ENCODE data around the gene WDR19. TPM values are rescaled to one million over a fixed set of nuclear protein-coding genes. Genes with fewer than 3 reads are reported as not detected.

The WDR19 gene
- total RNA-seq, 1 donor from 2014 or later = 20.8 TPM

DNA sequence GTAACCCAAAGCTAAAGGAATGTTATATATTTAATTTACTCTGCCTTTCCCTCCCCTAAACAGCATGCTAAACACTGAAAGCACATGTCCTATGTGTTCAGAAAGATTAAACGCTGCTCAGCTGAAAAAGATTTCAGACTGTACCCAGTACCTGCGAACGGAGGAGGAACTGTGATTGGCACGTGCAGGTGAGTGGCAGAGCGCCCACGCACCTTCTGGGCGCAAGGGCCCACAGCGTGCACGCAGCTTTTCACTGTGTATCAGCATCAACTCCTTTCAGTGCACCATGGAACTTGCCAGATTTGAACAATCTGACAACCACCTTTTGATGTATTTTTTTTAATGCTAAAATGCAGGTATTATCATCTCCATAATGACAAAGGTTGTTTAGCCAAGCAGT is 96.1 kb downstream of the WDR19 start:
- TF ChIP-seq, protein P1, sequence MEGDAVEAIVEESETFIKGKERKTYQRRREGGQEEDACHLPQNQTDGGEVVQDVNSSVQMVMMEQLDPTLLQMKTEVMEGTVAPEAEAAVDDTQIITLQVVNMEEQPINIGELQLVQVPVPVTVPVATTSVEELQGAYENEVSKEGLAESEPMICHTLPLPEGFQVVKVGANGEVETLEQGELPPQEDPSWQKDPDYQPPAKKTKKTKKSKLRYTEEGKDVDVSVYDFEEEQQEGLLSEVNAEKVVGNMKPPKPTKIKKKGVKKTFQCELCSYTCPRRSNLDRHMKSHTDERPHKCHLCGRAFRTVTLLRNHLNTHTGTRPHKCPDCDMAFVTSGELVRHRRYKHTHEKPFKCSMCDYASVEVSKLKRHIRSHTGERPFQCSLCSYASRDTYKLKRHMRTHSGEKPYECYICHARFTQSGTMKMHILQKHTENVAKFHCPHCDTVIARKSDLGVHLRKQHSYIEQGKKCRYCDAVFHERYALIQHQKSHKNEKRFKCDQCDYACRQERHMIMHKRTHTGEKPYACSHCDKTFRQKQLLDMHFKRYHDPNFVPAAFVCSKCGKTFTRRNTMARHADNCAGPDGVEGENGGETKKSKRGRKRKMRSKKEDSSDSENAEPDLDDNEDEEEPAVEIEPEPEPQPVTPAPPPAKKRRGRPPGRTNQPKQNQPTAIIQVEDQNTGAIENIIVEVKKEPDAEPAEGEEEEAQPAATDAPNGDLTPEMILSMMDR (IDR thresholded peaks at IDR 0.05; ENCODE audit: insufficient read depth, low read length, severe bottlenecking) = no peak
- peaks cover 2% of the 10 kb centered on the region for H3K36me3 ChIP-seq (ENCODE audit: control insufficient read depth, insufficient read depth, low read length)

DNA sequence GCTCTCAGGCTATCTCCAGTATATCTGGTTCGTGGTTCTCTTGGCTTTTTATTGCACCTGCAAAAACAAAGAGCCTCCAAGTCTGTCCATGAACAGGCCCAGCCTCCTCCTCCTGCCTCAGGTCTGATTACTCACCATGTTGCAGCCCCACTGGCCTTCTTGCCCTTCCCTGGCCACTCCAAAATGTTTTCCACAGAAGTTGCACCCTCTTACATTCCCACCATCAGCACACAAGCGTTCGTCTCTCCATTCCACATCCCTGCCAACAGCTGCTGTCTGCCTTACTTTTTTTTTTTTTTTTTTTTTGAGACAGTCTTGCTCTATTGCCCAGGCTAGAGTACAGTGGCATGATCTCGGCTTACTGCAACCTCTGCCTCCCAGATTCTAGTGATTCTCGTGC is 97.1 kb downstream of the WDR19 start:
- H3K27me3 ChIP-seq (ENCODE audit: control insufficient read depth, insufficient read depth, low read length) = no peaks in the 10 kb centered on the region
- peaks cover 2% of the 10 kb centered on the region for H3K36me3 ChIP-seq (ENCODE audit: control insufficient read depth, insufficient read depth, low read length)
- TF ChIP-seq, protein P1 (IDR thresholded peaks at IDR 0.05; ENCODE audit: insufficient read depth, low read length, severe bottlenecking) = no peak
- DNase-seq (ENCODE audit: low read depth) = no peak
- no peak overlapping the region for H3K4me3 ChIP-seq (ENCODE audit: low read depth, low read length)
- no peak for FAIRE-seq

More for the DNA sequence above, 96.1 kb downstream of the WDR19 start:
- Histone ChIP-seq H3K27me3 (ENCODE audit: control insufficient read depth, insufficient read depth, low read length) (no peaks in the 10 kb centered on the region), H3K4me3 (ENCODE audit: low read depth, low read length) (no peak overlapping the region)
- no peak for DNase-seq (ENCODE audit: low read depth)
- no peak for FAIRE-seq

GRCh38 chr4:39280770-39281169 is 98.4 kb downstream of the WDR19 start:
- no peak for DNase-seq (ENCODE audit: low read depth)
- TF ChIP-seq, protein P1 (IDR thresholded peaks at IDR 0.05; ENCODE audit: insufficient read depth, low read length, severe bottlenecking) = no peak
- FAIRE-seq = no peak
- no peak overlapping the region for H3K4me3 ChIP-seq (ENCODE audit: low read depth, low read length)
- H3K36me3 ChIP-seq (ENCODE audit: control insufficient read depth, insufficient read depth, low read length) = no peaks in the 10 kb centered on the region
- H3K27me3 ChIP-seq (ENCODE audit: control insufficient read depth, insufficient read depth, low read length) = no peaks in the 10 kb centered on the region

- Histone ChIP-seq H3K27me3 (ENCODE audit: control insufficient read depth, insufficient read depth, low read length) (no peaks in the 10 kb centered on the region), H3K4me3 (ENCODE audit: low read depth, low read length) (no peak overlapping the region), H3K36me3 (ENCODE audit: control insufficient read depth, insufficient read depth, low read length) (peaks cover 5% of the 10 kb centered on the region)
- peak; percentile 43 for FAIRE-seq
- no peak for DNase-seq (ENCODE audit: low read depth)
- TF ChIP-seq, protein P1 (IDR thresholded peaks at IDR 0.05; ENCODE audit: insufficient read depth, low read length, severe bottlenecking) = no peak
Measured at GRCh38 chr4:39285111-39285795, 102.9 kb downstream of the WDR19 start.

GRCh38 chr4:39285853-39286252 is 103.5 kb downstream of the WDR19 start:
- TF ChIP-seq, protein P1 (IDR thresholded peaks at IDR 0.05; ENCODE audit: insufficient read depth, low read length, severe bottlenecking) = no peak
- no peak for DNase-seq (ENCODE audit: low read depth)
- peaks cover 5% of the 10 kb centered on the region for H3K36me3 ChIP-seq (ENCODE audit: control insufficient read depth, insufficient read depth, low read length)

DNA sequence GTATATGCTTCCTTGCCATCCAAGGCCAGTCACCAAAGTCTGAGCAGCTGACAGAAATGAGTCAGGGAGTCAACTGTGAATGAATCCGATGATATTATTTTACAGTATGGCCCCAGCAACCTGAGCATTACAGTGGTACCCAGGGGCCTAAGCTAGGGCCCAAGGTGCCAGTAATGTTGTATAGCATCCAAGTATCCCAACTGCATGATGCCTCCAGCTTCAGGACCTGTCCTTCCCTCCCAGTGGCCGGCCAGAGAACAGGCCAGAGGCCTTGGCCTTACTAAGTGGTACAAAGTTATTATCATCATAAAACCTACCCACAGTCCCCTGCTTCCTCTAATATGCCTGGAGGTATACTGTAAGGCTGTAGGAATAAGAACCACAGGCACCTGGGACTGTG is 103.9 kb downstream of the WDR19 start:
- Histone ChIP-seq H3K4me3 (ENCODE audit: low read depth, low read length) (no peak overlapping the region), H3K27me3 (ENCODE audit: control insufficient read depth, insufficient read depth, low read length) (no peaks in the 10 kb centered on the region), H3K36me3 (ENCODE audit: control insufficient read depth, insufficient read depth, low read length) (peaks cover 5% of the 10 kb centered on the region)
- FAIRE-seq (no peak), DNase-seq (ENCODE audit: low read depth) (no peak)
- TF ChIP-seq, protein P1 (IDR thresholded peaks at IDR 0.05; ENCODE audit: insufficient read depth, low read length, severe bottlenecking) = no peak

More at GRCh38 chr4:39285853-39286252, 103.5 kb downstream of the WDR19 start:
- no peak for FAIRE-seq
- no peak overlapping the region for H3K4me3 ChIP-seq (ENCODE audit: low read depth, low read length)
- no peaks in the 10 kb centered on the region for H3K27me3 ChIP-seq (ENCODE audit: control insufficient read depth, insufficient read depth, low read length)
